ENCODE measurements around the gene COL3A1. TPM values are rescaled to one million over a fixed set of nuclear protein-coding genes. Genes with fewer than 3 reads are reported as not detected.
A peak's percentile ranks its signal among the peaks of the same experiment; 100 is the strongest.

Gene COL3A1
- total RNA-seq (ENCODE audit: low replicate concordance) = 282 and 1,124 TPM in 2 replicates
- long read RNA-seq, full-length matches to known transcripts = 7 of 162 reads
- long read RNA-seq, partial matches to known transcripts = 141 of 162 reads
- long read RNA-seq, other reads (novel, unspliced or antisense) = 14 of 162 reads

GRCh38 chr2:188974164-188974563, at the start of gene COL3A1:
TSS of gene COL3A1 (plus strand) at chr2:188974373. CDS start at chr2:188974490, 117 bp downstream.
- peaks cover 5% of the 10 kb centered on the region for H3K36me3 Mint-ChIP-seq
- H3K4me1 Mint-ChIP-seq (ENCODE audit: unreplicated experiment) = peaks cover 16% of the 10 kb centered on the region
- no peaks in the 10 kb centered on the region for H3K9me3 Mint-ChIP-seq
- no peak for TF ChIP-seq CTCF (conservative IDR thresholded peaks at IDR 0.05)
- no peaks in the 10 kb centered on the region for H3K27me3 Mint-ChIP-seq
- no peak for DNase-seq (ENCODE audit: extremely low spot score, unreplicated experiment)
- peak within 1 kb of the TSS; percentile 96 for H3K4me3 Mint-ChIP-seq
- peak within 1 kb of the TSS; percentile 90 for H3K27ac Mint-ChIP-seq

- no peak overlapping the region for H3K4me3 Mint-ChIP-seq
- no peak for TF ChIP-seq CTCF (conservative IDR thresholded peaks at IDR 0.05)
- DNase-seq (ENCODE audit: extremely low spot score, unreplicated experiment) = no peak
- no peak overlapping the region for H3K27ac Mint-ChIP-seq
- no peaks in the 10 kb centered on the region for H3K4me1 Mint-ChIP-seq (ENCODE audit: unreplicated experiment)
- H3K9me3 Mint-ChIP-seq = peaks cover 18% of the 10 kb centered on the region
- H3K36me3 Mint-ChIP-seq = no peaks in the 10 kb centered on the region
- no peaks in the 10 kb centered on the region for H3K27me3 Mint-ChIP-seq
Measured at GRCh38 chr2:188928643-188929042, 45.5 kb upstream of the COL3A1 start.

- Mint-ChIP-seq H3K9me3 (peaks cover 13% of the 10 kb centered on the region), H3K4me3 (no peak overlapping the region), H3K27ac (no peak overlapping the region), H3K4me1 (ENCODE audit: unreplicated experiment) (no peaks in the 10 kb centered on the region), H3K36me3 (no peaks in the 10 kb centered on the region), H3K27me3 (no peaks in the 10 kb centered on the region)
- DNase-seq (ENCODE audit: extremely low spot score, unreplicated experiment) = no peak
- no peak for TF ChIP-seq CTCF (conservative IDR thresholded peaks at IDR 0.05)
Measured at GRCh38 chr2:188931361-188931760, 42.8 kb upstream of the COL3A1 start.

GRCh38 chr2:188937228-188938220, 36.6 kb upstream of the COL3A1 start:
- DNase-seq (ENCODE audit: extremely low spot score, unreplicated experiment) = no peak
- Mint-ChIP-seq H3K27me3 (no peaks in the 10 kb centered on the region), H3K36me3 (no peaks in the 10 kb centered on the region), H3K9me3 (no peaks in the 10 kb centered on the region), H3K27ac (no peak overlapping the region), H3K4me1 (ENCODE audit: unreplicated experiment) (peaks cover 6% of the 10 kb centered on the region), H3K4me3 (no peak overlapping the region)
- no peak for TF ChIP-seq CTCF (conservative IDR thresholded peaks at IDR 0.05)

GRCh38 chr2:188940171-188940570, 34.0 kb upstream of the COL3A1 start:
- Mint-ChIP-seq H3K27ac (no peak overlapping the region), H3K4me3 (no peak overlapping the region), H3K27me3 (no peaks in the 10 kb centered on the region), H3K36me3 (no peaks in the 10 kb centered on the region), H3K4me1 (ENCODE audit: unreplicated experiment) (peaks cover 6% of the 10 kb centered on the region), H3K9me3 (no peaks in the 10 kb centered on the region)
- no peak for TF ChIP-seq CTCF (conservative IDR thresholded peaks at IDR 0.05)
- no peak for DNase-seq (ENCODE audit: extremely low spot score, unreplicated experiment)

Data from type B pancreatic cell (in vitro differentiated cells).